Endothelial cell (in vitro differentiated cells): Measurements from ENCODE around the gene TBC1D22A. TPM values are rescaled to one million over a fixed set of nuclear protein-coding genes. Genes with fewer than 3 reads are reported as not detected.

Source experiments
- DNase-seq: peaks from one replicate; pipeline ENCODE4 v3.0.0; 2021; ENCODE audit warnings: low spot score
- H3K27ac Mint-ChIP-seq: one replicate; pipeline ENCODE4 v1.8.0; 2021; ENCODE audit warnings: mixed read lengths, inconsistent platforms; ENCODE audit not compliant: unreplicated experiment
- H3K27me3 Mint-ChIP-seq: one replicate; pipeline ENCODE4 v1.8.0; 2021; ENCODE audit warnings: mild to moderate bottlenecking, moderate library complexity, mixed read lengths, inconsistent platforms; ENCODE audit not compliant: unreplicated experiment
- H3K36me3 Mint-ChIP-seq: one replicate; pipeline ENCODE4 v1.8.0; 2021; ENCODE audit warnings: mild to moderate bottlenecking, low read depth, mixed read lengths, inconsistent platforms; ENCODE audit not compliant: unreplicated experiment
- H3K4me1 Mint-ChIP-seq: one replicate; pipeline ENCODE4 v1.8.0; 2021; ENCODE audit warnings: mild to moderate bottlenecking, mixed read lengths, inconsistent platforms; ENCODE audit not compliant: unreplicated experiment
- H3K4me3 Mint-ChIP-seq: one replicate; pipeline ENCODE4 v1.8.0; 2021; ENCODE audit warnings: mild to moderate bottlenecking, mixed read lengths, inconsistent platforms; ENCODE audit not compliant: unreplicated experiment
- H3K9me3 Mint-ChIP-seq: one replicate; pipeline ENCODE4 v1.8.0; 2021; ENCODE audit warnings: mixed read lengths, inconsistent platforms; ENCODE audit not compliant: unreplicated experiment
- CTCF ChIP-seq: fragments of 200-600 bp; sonication (generic); IDR thresholded peaks from one replicate; pipeline ENCODE4 v1.5.0; 2021; ENCODE audit warnings: antibody characterized with exemption; ENCODE audit not compliant: unreplicated experiment
- total RNA-seq: library from RNA; stranded (reverse); fragmentation: NEBNext Ultra II Directional; extraction: Animal tissue kit (Norgen Biotek cat#: 25700); gene quantifications from one replicate; pipeline ENCODE4 v1.2.1, GENCODE V29; 2021; ENCODE audit not compliant: unreplicated experiment

Gene TBC1D22A
- total RNA-seq, 1 donor from 2014 or later, result 25.3 TPM

- H3K27me3 Mint-ChIP-seq, result peaks cover 9% of the 10 kb centered on the region
- no peak for TF ChIP-seq CTCF
- H3K36me3 Mint-ChIP-seq, result peaks cover 24% of the 10 kb centered on the region
- H3K27ac Mint-ChIP-seq, result no peak overlapping the region
- DNase-seq, result no peak
- H3K4me1 Mint-ChIP-seq, result peaks cover 3% of the 10 kb centered on the region
- no peak overlapping the region for H3K4me3 Mint-ChIP-seq
- H3K9me3 Mint-ChIP-seq, result no peaks in the 10 kb centered on the region
Observed at GRCh38 chr22:46806794-46807193, 44.3 kb downstream of the TBC1D22A start.

- Mint-ChIP-seq H3K9me3 (no peaks in the 10 kb centered on the region), H3K27ac (no peak overlapping the region)
Observed at GRCh38 chr22:46807458-46807857, 45.0 kb downstream of the TBC1D22A start.

GRCh38 chr22:46809153-46809885 is 46.9 kb downstream of the TBC1D22A start:
- Mint-ChIP-seq H3K9me3 (no peaks in the 10 kb centered on the region), H3K27me3 (peaks cover 7% of the 10 kb centered on the region), H3K27ac (no peak overlapping the region), H3K36me3 (peaks cover 24% of the 10 kb centered on the region), H3K4me1 (no peaks in the 10 kb centered on the region), H3K4me3 (no peak overlapping the region)
- no peak for TF ChIP-seq CTCF
- DNase-seq, result no peak

More at GRCh38 chr22:46807458-46807857, 45.0 kb downstream of the TBC1D22A start:
- Mint-ChIP-seq H3K36me3 (peaks cover 26% of the 10 kb centered on the region), H3K27me3 (peaks cover 11% of the 10 kb centered on the region), H3K4me3 (no peak overlapping the region), H3K4me1 (peaks cover 3% of the 10 kb centered on the region)
- TF ChIP-seq CTCF, result no peak
- no peak for DNase-seq

- Mint-ChIP-seq H3K4me1 (no peaks in the 10 kb centered on the region), H3K27me3 (peaks cover 7% of the 10 kb centered on the region), H3K4me3 (peak overlapping the region; percentile 18), H3K9me3 (no peaks in the 10 kb centered on the region), H3K27ac (no peak overlapping the region), H3K36me3 (peaks cover 27% of the 10 kb centered on the region)
- no peak for TF ChIP-seq CTCF
- DNase-seq, result no peak
Observed at GRCh38 chr22:46810856-46811786, 48.7 kb downstream of the TBC1D22A start.
